Activated effector memory CD4-positive, alpha-beta T cell treated with Interleukin-2 at 50 U/mL for 16 hours (primary cell): ENCODE data around the gene ZKSCAN5.
"Not testable (repeated sequence)": the region's sequence is repeated elsewhere in the genome, so short reads cannot be mapped to it uniquely, and the experiment has no call there.

Experiments used
- DNase-seq: peaks from one replicate; pipeline ENCODE4 v3.0.0-alpha.2; 2020

ZKSCAN5 gene

GRCh38 chr7:99557196-99557607, 52.7 kb downstream of the ZKSCAN5 start:
- DNase-seq, result no peak

DNA sequence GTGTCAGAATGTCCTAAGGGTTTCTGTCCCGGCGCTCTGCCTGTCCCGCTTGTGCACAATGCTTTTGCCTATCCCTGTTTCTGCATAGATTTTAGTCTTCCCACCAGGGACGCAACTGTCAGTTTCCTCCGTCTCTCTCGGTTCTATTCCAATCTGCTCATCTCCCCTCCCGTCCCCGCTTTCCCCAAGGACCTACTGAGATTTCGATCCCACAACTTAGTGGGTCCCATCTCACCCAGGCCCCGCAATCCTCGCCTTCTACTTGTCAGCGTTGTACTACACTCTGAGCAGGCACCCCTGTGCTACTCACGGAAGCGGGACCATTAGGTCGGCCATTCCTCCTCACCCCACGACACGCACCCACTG, 53.5 kb downstream of the ZKSCAN5 start:
- no peak for DNase-seq

DNA sequence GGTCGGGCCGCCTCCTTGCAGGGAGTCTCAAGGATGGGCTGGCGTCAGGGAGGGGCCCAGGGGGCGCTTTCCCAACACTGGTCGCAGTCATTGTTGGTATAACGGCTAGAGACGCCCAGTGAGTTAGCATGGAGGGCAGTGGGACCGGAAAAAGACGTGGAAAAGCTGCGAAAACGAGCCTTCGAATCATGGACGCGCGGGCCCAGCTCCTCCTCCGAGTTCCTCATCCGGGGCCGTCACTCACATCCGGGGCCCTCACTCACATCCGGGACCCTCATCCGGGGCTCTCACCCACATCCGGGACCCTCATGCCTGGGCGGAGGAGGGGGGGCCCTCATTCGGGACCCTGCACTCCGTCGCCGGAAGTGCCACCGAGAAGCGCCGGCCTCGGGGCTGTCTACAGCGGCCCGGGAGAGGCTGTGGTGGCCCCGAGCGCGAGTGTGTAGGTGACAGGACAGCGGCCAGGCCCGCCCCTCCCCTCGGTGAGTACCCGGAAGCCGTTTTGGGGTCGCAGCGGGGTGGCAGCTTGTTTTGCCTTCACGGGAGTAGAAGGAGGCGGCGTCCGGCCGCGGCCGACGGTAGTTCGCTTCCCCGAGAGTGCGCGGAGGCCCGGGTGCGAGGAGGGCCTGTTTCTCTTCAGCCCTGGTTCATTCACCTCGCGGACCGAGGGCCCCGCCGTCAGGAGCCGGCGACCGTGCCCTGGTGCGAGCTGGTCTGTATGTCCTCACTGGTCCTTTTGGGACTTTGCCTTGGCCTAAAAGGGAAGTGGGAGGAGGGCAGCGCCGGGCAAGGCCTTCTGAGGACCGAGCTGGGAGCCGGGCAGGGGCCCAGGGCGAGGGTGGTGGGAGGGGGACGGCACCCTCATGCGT, 54.1 kb downstream of the ZKSCAN5 start, which contains the start of gene ZNF655:
Gene ZNF655 (plus strand): TSS at position 337 of the 869 bp plus-strand sequence. CDS start 1,918 bp downstream, outside the sequence.
- DNase-seq, result peak; percentile 88

DNA sequence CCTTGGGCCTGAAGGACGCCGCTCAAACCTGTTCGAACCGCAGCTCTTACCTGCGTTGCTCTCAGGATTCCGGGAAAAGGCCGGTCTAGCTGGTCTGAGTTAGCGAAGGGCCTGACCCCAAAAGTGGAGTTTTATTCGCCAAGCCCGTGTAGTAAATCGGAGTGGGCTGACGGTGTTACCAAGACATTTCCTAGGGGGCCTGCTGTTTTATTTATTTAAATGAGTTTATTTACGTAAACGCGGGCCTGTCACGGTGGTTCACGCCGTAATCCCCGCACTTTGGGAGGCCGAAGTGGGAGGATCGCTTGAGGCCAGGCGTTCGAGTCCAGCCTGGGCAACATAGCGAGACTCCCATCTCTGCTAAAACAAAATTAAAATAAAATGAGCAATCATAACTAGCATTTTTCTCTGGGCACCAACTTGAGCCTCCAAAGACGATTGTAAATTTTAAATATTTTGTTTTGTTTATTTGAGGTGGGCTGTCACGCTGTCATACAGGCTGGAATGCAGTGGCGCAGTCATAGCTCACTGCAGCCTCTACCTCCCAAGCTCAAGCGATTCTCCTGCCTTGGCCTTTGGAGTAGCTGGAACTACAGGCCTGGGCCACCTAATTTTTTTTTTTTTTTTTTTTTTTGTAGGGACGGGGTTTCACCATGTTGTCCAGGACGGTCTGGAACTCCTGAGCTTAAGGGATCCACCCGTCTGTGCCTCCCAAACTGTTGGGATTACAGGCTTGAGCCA, 54.9 kb downstream of the ZKSCAN5 start:
- no peak for DNase-seq

DNA sequence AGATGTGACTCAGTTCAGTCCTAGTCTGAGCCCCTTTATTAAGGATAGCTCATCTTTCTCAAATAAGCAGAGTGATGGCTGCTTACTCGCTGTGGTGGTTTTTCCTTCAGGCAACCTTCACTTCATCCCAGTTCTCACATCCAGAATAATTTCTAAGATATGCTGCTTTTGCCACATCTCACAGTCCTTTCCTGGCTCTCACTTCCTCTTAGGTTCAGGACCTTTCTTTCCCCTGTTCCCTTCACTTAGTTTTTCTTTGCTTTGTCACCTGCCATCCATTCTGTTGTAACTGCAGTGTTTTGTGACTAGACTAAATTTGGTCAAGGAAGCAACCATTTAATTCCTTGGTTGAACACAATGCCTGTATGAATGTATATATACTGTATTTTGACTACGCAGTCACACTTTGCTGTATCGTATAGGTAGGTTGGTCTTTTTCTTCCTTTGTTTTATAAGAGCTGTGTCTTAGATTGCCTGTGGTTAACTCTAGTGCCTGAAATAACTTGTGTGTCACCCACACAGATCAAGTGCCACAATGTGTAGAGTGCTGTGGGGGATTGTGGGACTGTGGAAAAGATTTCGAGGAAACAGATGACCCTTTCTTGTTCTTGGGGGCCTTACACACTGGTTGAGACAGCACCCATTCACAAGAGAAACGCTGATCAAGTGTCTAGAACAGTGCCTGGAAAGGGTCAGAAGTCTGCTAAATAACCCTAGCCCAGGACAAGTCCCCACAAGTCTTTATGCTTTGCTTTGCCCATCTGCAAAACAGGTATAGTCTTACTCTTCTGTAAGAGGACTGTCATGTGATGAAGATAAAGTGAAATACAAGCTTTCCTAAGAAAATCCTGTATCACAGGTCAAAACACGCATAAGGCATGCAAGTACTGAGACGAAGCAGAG, 56.6 kb downstream of the ZKSCAN5 start:
- no peak for DNase-seq

DNA sequence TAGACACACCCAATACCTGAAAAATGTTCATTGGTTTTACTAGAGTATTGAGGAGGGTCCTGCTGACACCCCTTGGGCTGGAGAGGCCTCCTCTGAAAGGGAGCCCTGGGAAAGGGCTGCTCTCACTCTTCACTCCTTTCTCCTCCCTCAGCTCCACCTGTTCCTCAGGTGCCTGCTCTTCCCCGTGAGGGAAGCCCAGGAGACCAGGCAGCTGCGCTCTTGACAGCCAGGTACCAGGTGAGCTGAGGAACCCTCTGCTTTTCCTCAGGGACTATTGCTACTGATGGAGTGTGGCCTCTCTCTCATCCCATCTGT, 57.2 kb downstream of the ZKSCAN5 start:
- DNase-seq, result no peak

DNA sequence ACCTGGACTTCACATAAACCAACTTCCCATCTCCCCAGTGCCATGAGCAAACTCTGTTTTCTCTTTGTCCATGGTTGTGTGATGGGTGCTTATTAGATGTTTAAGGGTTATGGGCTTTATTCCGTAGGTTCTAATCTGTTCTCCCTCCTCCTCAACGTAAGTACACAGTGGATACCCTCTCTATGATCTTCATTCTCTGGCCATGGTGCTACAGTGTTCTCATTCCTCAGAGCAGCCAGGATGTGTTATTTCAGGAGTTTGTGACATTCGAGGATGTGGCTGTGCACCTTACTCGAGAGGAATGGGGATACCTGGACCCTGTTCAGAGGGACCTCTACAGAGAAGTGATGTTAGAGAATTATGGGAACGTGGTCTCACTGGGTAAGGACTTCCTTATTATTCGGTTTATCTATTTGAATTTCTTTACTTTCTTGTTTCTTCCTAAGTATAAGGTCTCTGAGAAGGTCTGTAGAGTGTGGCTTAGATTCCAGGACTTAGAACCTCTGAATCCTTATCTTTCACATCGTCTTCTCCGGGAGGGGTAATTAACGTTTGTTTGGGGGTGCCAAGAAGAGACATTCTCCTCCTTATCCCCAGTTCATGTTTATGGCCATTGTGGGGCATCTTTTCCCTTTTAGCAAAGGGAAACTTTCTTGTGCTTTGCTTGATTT, 57.8 kb downstream of the ZKSCAN5 start:
- DNase-seq, result no peak

DNA sequence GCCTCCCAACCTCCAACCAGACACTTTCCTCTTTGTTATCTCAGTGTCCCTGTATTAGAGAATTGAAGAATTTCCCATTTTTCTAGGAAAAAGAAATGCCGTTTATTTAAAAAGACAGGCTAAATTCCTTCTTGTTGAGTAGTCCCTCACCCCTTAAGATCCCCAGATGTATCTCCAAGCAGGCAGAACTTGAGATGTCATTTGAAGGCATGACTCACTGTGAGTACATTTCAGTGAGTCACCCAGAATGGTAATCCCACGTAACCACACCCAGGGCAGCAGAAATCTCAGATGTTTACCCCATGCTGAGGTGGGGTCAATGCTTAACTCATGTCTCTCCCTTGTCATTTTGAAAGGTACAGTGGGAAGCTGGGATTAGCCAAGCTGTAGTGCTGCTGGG, 58.4 kb downstream of the ZKSCAN5 start:
- no peak for DNase-seq

DNA sequence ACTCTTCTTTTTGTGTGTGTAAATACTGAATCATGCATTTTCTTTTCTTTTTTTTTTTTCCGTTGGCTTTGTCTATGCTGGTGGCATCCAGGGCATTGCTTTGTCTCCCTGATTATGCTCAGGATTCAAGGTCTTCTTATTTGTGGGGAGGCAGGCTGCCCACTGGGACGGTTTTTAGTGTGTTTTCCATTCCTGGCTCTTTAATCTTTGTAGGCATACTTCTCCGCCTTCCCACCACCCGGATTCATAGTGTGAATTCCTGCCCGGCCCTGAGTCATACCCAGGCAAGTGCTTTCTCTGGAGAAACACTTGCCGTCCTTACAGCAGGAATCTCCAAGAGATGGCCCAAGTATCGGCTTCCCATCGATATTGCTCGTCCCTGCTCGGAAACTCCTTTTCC, 59.2 kb downstream of the ZKSCAN5 start:
- DNase-seq, result no peak

- DNase-seq, result not testable (repeated sequence)
Measured at GRCh38 chr7:99568770-99569169, 64.3 kb downstream of the ZKSCAN5 start.

GRCh38 chr7:99571768-99572167, 67.3 kb downstream of the ZKSCAN5 start:
- DNase-seq, result no peak

DNA sequence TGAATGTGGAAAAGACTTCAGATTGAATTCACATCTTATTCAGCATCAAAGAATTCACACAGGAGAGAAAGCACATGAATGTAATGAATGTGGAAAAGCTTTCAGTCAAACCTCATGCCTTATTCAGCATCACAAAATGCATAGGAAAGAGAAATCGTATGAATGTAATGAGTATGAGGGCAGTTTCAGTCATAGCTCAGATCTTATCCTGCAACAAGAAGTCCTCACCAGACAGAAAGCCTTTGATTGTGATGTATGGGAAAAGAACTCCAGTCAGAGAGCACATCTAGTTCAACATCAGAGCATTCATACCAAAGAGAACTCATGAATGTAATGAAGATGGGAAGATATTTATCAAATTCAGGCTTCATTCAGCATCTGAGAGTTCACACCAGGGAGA, 68.8 kb downstream of the ZKSCAN5 start:
- DNase-seq, result no peak

- no peak for DNase-seq
Measured at GRCh38 chr7:99576251-99576650, 71.8 kb downstream of the ZKSCAN5 start.

DNA sequence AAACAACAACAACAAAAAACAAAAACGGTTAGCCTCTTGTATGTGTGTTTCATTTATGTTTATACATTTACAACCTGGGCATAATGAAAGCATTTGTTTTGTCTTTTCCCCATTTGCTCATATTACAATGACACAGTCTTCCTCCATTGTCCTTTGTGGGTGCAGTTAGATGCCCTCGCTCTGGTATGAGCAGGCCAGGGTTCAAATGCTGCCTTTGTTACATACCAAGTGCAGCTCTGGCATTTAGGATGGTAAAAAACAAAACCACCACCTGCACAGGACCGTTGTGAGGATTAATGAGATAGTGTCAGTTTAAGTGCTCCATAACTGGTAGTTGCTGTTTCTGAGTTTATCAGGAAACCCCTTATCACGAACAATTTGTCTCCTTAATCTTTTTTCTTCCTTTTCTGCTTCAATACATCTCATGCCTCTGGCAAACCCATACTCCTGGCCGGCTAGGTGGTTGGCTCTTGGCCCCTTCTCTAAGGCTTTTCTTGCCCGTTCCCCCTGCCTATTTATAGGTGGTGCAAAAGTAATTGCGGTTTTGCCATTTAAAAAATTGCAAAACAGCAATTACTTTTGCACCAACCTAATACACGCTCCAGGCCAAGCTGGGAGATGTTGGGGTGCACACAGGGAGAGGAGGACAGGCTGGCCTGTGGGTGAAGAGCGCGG, 75.0 kb downstream of the ZKSCAN5 start:
- no peak for DNase-seq

GRCh38 chr7:99579956-99580777, 75.7 kb downstream of the ZKSCAN5 start:
- DNase-seq, result peak; percentile 41

- not testable (repeated sequence) for DNase-seq
Measured at GRCh38 chr7:99580778-99581332, 76.4 kb downstream of the ZKSCAN5 start.
